HCT116 (cell line): ENCODE measurements around the gene CMIP.

Source experiments
- ATF3 ChIP-seq: IDR thresholded peaks from 2 replicates; pipeline ENCODE4 v1.6.1; 2012
- CTCF ChIP-seq, 3 experiments: fragments of 200-600 bp in 1 of 3; sonication (generic) in 1 of 3; IDR thresholded peaks in 2 of 3; conservative IDR thresholded peaks in 1 of 3; 2 replicates each; pipeline ENCODE4 v1.5.1; 2012 to 2017; ENCODE audit warnings: low read depth in 2 of 3, low read length in 2 of 3, antibody characterized with exemption in 1 of 3, borderline replicate concordance in 1 of 3, control low read depth in 1 of 3, mild to moderate bottlenecking in 1 of 3, mixed read lengths in 1 of 3, mixed run types in 1 of 3, moderate library complexity in 1 of 3; ENCODE audit not compliant: insufficient read depth in 1 of 3
- EGR1 ChIP-seq: IDR thresholded peaks from 2 replicates; pipeline ENCODE4 v1.6.1; 2012; ENCODE audit warnings: low read depth
- EZH2 ChIP-seq: fragments of 200-600 bp; sonication (generic); IDR thresholded peaks from 2 replicates; pipeline ENCODE4 v1.6.1; 2017; ENCODE audit warnings: antibody characterized with exemption, mixed run types
- EZH2phosphoT487 ChIP-seq: fragments of 200-600 bp; IDR thresholded peaks from 2 replicates; pipeline ENCODE4 v1.6.1; 2018; ENCODE audit warnings: antibody characterized with exemption, borderline replicate concordance
- FOSL1 ChIP-seq: IDR thresholded peaks from 2 replicates; pipeline ENCODE4 v1.6.1; 2012; ENCODE audit warnings: low read depth
- MAX ChIP-seq: IDR thresholded peaks from 2 replicates; pipeline ENCODE4 v1.6.1; 2012
- POLR2A ChIP-seq: IDR thresholded peaks from 2 replicates; pipeline ENCODE4 v1.7.0; 2011; ENCODE audit warnings: borderline replicate concordance; ENCODE audit not compliant: insufficient read depth, insufficient read length; ENCODE audit errors: extremely low read depth
- POLR2AphosphoS5 ChIP-seq: IDR thresholded peaks from 2 replicates; pipeline ENCODE4 v1.6.1; 2011; ENCODE audit warnings: mild to moderate bottlenecking, low read depth, low read length, moderate library complexity
- RAD21 ChIP-seq: IDR thresholded peaks from 2 replicates; pipeline ENCODE4 v1.6.1; 2012; ENCODE audit warnings: low read depth, mild to moderate bottlenecking
- REST ChIP-seq: IDR thresholded peaks from 2 replicates; pipeline ENCODE4 v1.6.1; 2012; ENCODE audit warnings: low read depth
- TCF7L2 ChIP-seq: IDR thresholded peaks from 2 replicates; pipeline ENCODE4 v1.7.0; 2011; ENCODE audit warnings: borderline replicate concordance, inconsistent platforms; ENCODE audit not compliant: insufficient read depth, insufficient read length; ENCODE audit errors: extremely low read depth
- ZBTB33 ChIP-seq: IDR thresholded peaks from 2 replicates; pipeline ENCODE4 v1.6.1; 2011; ENCODE audit warnings: mild to moderate bottlenecking, low read length, moderate library complexity; ENCODE audit not compliant: insufficient replicate concordance; ENCODE audit errors: extremely low read depth

- TF ChIP-seq POLR2AphosphoS5 (no peak), RAD21 (no peak), CTCF (IDR thresholded peaks at IDR 0.05 in 2 of 3, conservative IDR thresholded peaks at IDR 0.05 in 1 of 3; ENCODE audit: borderline replicate concordance in 1 of 3, insufficient read depth in 1 of 3, low read depth in 2 of 3, low read length in 2 of 3) (no peak), ATF3 (no peak), POLR2A (no peak), MAX (no peak), EGR1 (no peak), EZH2phosphoT487 (no peak), REST (no peak), TCF7L2 (no peak), ZBTB33 (no peak), EZH2 (no peak), FOSL1 (no peak)
Observed at GRCh38 chr16:81620029-81620428, 175.4 kb downstream of the CMIP start.
